HCT116 (cell line): Measurements from ENCODE around the gene PFDN4. TPM values are rescaled to one million over a fixed set of nuclear protein-coding genes. Genes with fewer than 3 reads are reported as not detected.

ENCODE experiments used
- ATAC-seq: fragments of 200-7000 bp; cut with Tn5 transposase; 2 replicates; pipeline ENCODE4 v1.9.1; 2020; ENCODE audit warnings: mild to moderate bottlenecking, moderate library complexity
- BruUV-seq: library from RNA; stranded (reverse); fragments of 400-500 nt; replicated peaks from 2 replicates; lab custom pipeline; 2021; lab: Mats Ljungman, UMichigan
- CTCF ChIA-PET: fragments of 300-600 bp; sonication (Branson Sonifier 250); formaldehyde crosslinking; loops from one replicate; lab custom pipeline; 2021; ENCODE audit warnings: antibody characterized with exemption; lab: Charles Lee
- POLR2A ChIA-PET: fragments of 300-600, 350-600 bp; sonication (Branson Sonifier 250); formaldehyde crosslinking; loops from one replicate; lab custom pipeline; 2021; ENCODE audit warnings: antibody characterized with exemption; lab: Charles Lee
- RAD21 ChIA-PET, 2 experiments: fragments of 300-600 bp; sonication (Branson Sonifier 250); formaldehyde crosslinking; loops; one replicate each; lab custom pipeline; 2023; ENCODE audit warnings: low total read pairs in 2 of 2; ENCODE audit not compliant: uncharacterized antibody in 2 of 2, unreplicated experiment in 2 of 2, low non-redundant PET in 1 of 2; lab: Charles Lee
- DNase-seq: peaks from one replicate; pipeline ENCODE4 v3.0.0-alpha.2; 2010; ENCODE audit warnings: low read depth, low spot score
- H2AFZ ChIP-seq: fragments of 200-600 bp; shearing (Covaris generic), sonication (generic); 2 replicates; pipeline ENCODE4 v1.6.1; 2017; ENCODE audit warnings: low read depth, mixed run types, mixed read lengths, antibody characterized with exemption, low read length; ENCODE audit not compliant: poor library complexity, severe bottlenecking
- H3K27ac ChIP-seq: 2 replicates; pipeline ENCODE4 v1.5.1; 2012; ENCODE audit warnings: low read depth, low read length
- H3K27me3 ChIP-seq: fragments of 200-600 bp; sonication (generic); 2 replicates; pipeline ENCODE4 v1.6.1; 2016; ENCODE audit warnings: mixed run types, low read length, mixed read lengths; ENCODE audit not compliant: insufficient read depth
- H3K36me3 ChIP-seq, 2 experiments: fragments of 200-500 bp in 1 of 2; fragments of 200-600 bp in 1 of 2; sonication (Bioruptor generic) in 1 of 2; sonication (generic) in 1 of 2; 2 replicates each; pipeline versions ENCODE4 v1.5.1 to v1.6.1; 2014 to 2016; ENCODE audit warnings: low read length in 2 of 2, inconsistent platforms in 1 of 2, mixed read lengths in 1 of 2, mixed run types in 1 of 2; ENCODE audit not compliant: insufficient read depth in 2 of 2, control insufficient read depth in 1 of 2
- H3K4me1 ChIP-seq, 2 experiments: fragments of 200-600 bp in 1 of 2; sonication (generic) in 1 of 2; 2 replicates each; pipeline versions ENCODE4 v1.5.1 to v1.6.1; 2012 to 2017; ENCODE audit warnings: low read length in 2 of 2, inconsistent platforms in 1 of 2, mild to moderate bottlenecking in 1 of 2, mixed read lengths in 1 of 2, mixed run types in 1 of 2, moderate library complexity in 1 of 2; ENCODE audit not compliant: insufficient read depth in 2 of 2, control insufficient read depth in 1 of 2
- H3K4me2 ChIP-seq: fragments of 200-600 bp; sonication (generic); 2 replicates; pipeline ENCODE4 v1.6.1; 2017; ENCODE audit warnings: mixed run types, low read length, mixed read lengths
- H3K4me3 ChIP-seq, 2 experiments: fragments of 200-600 bp in 1 of 2; sonication (generic) in 1 of 2; replicated peaks in 1 of 2; 2 replicates each; pipeline ENCODE4 v1.5.1; 2011 to 2016; ENCODE audit warnings: low read length in 2 of 2, control low read depth in 1 of 2, low read depth in 1 of 2, mild to moderate bottlenecking in 1 of 2, mixed read lengths in 1 of 2, mixed run types in 1 of 2
- H3K79me2 ChIP-seq: fragments of 200-600 bp; sonication (generic); 2 replicates; pipeline ENCODE4 v1.6.1; 2017; ENCODE audit warnings: mild to moderate bottlenecking, mixed run types, low read length, moderate library complexity, mixed read lengths; ENCODE audit not compliant: insufficient read depth
- H3K9ac ChIP-seq: fragments of 200-600 bp; sonication (generic); 2 replicates; pipeline ENCODE4 v1.6.1; 2016; ENCODE audit warnings: low read length, mixed read lengths
- H3K9me2 ChIP-seq: fragments of 200-600 bp; sonication (generic), shearing (Covaris generic); 2 replicates; pipeline ENCODE4 v1.6.1; 2017; ENCODE audit warnings: mixed run types, mild to moderate bottlenecking, moderate library complexity; ENCODE audit not compliant: insufficient read depth
- H3K9me3 ChIP-seq, 2 experiments: fragments of 200-500 bp in 1 of 2; fragments of 200-600 bp in 1 of 2; sonication (Bioruptor generic) in 1 of 2; sonication (generic) in 1 of 2; 2 replicates each; pipeline ENCODE4 v1.6.1; 2014 to 2017; ENCODE audit warnings: low read length in 2 of 2, mixed read lengths in 2 of 2, inconsistent platforms in 1 of 2, low read depth in 1 of 2, mild to moderate bottlenecking in 1 of 2, mixed run types in 1 of 2, moderate library complexity in 1 of 2; ENCODE audit not compliant: control insufficient read depth in 1 of 2, insufficient read depth in 1 of 2
- H4K20me1 ChIP-seq: fragments of 200-600 bp; sonication (generic), shearing (Covaris generic); 2 replicates; pipeline ENCODE4 v1.6.1; 2017; ENCODE audit warnings: mixed run types, mild to moderate bottlenecking, moderate library complexity; ENCODE audit not compliant: insufficient read depth
- ELF1 ChIP-seq: IDR thresholded peaks from 2 replicates; pipeline ENCODE4 v1.6.1; 2012; ENCODE audit warnings: low read depth, borderline replicate concordance
- EZH2phosphoT487 ChIP-seq: fragments of 200-600 bp; IDR thresholded peaks from 2 replicates; pipeline ENCODE4 v1.6.1; 2018; ENCODE audit warnings: antibody characterized with exemption, borderline replicate concordance
- MAX ChIP-seq: IDR thresholded peaks from 2 replicates; pipeline ENCODE4 v1.6.1; 2012
- POLR2A ChIP-seq: IDR thresholded peaks from 2 replicates; pipeline ENCODE4 v1.7.0; 2011; ENCODE audit warnings: borderline replicate concordance; ENCODE audit not compliant: insufficient read depth, insufficient read length; ENCODE audit errors: extremely low read depth
- POLR2AphosphoS5 ChIP-seq: IDR thresholded peaks from 2 replicates; pipeline ENCODE4 v1.6.1; 2011; ENCODE audit warnings: mild to moderate bottlenecking, low read depth, low read length, moderate library complexity
- RAD21 ChIP-seq: IDR thresholded peaks from 2 replicates; pipeline ENCODE4 v1.6.1; 2012; ENCODE audit warnings: low read depth, mild to moderate bottlenecking
- REST ChIP-seq: IDR thresholded peaks from 2 replicates; pipeline ENCODE4 v1.6.1; 2012; ENCODE audit warnings: low read depth
- SIN3A ChIP-seq: IDR thresholded peaks from 2 replicates; pipeline ENCODE4 v1.6.1; 2012; ENCODE audit warnings: low read depth
- SP1 ChIP-seq: IDR thresholded peaks from 2 replicates; pipeline ENCODE4 v1.6.1; 2012; ENCODE audit warnings: low read depth
- TCF7L2 ChIP-seq: IDR thresholded peaks from 2 replicates; pipeline ENCODE4 v1.7.0; 2011; ENCODE audit warnings: borderline replicate concordance, inconsistent platforms; ENCODE audit not compliant: insufficient read depth, insufficient read length; ENCODE audit errors: extremely low read depth
- YY1 ChIP-seq: IDR thresholded peaks from 2 replicates; pipeline ENCODE4 v1.6.1; 2011; ENCODE audit warnings: low read length, low read depth, moderate library complexity, mild to moderate bottlenecking; ENCODE audit not compliant: insufficient replicate concordance; ENCODE audit errors: extremely low read depth
- ZNF274 ChIP-seq: fragments of 200-500 bp; sonication (Bioruptor generic); IDR thresholded peaks from 2 replicates; pipeline ENCODE4 v1.6.1; 2014; ENCODE audit warnings: mild to moderate bottlenecking, low read depth, low read length, inconsistent platforms
- intact Hi-C: fragments of 100-400 bp; cut with micrococcal nuclease; formaldehyde crosslinking; loops from 2 replicates; pipeline ENCODE4 v1.10.0; 2022
- total RNA-seq: library from RNA; stranded (reverse); gene quantifications from one replicate; pipeline ENCODE4 v1.2.1, GENCODE V29; 2021; ENCODE audit not compliant: unreplicated experiment
- TF ChIP-seq, protein P1 (sequence below), 3 experiments: fragments of 200-600 bp in 1 of 3; sonication (generic) in 1 of 3; IDR thresholded peaks in 2 of 3; conservative IDR thresholded peaks in 1 of 3; 2 replicates each; pipeline ENCODE4 v1.5.1; 2012 to 2017; ENCODE audit warnings: low read depth in 2 of 3, low read length in 2 of 3, antibody characterized with exemption in 1 of 3, borderline replicate concordance in 1 of 3, control low read depth in 1 of 3, mild to moderate bottlenecking in 1 of 3, mixed read lengths in 1 of 3, mixed run types in 1 of 3, moderate library complexity in 1 of 3; ENCODE audit not compliant: insufficient read depth in 1 of 3

PFDN4 gene
- total RNA-seq, 1 experiment from 2014 or later, result 71.5 TPM

- peak overlapping the region; percentile 8; the same call in 1 of the 2 replicates for H3K4me2 ChIP-seq
- RAD21 ChIA-PET, result interaction anchor here in 1 of 2 experiments (0.9 kb wide), 1 partner anchor 99 kb away, joined by 3 read pairs; no protein-coding TSS in a partner anchor
- no TSS peak for BruUV-seq
- H2AFZ ChIP-seq, result peak overlapping the region; percentile 59
- no peaks in the 10 kb centered on the region for H3K36me3 ChIP-seq
- H3K27me3 ChIP-seq, result no peaks in the 10 kb centered on the region
- POLR2A ChIA-PET, result no interaction called here
- no peaks in the 10 kb centered on the region for H3K9me2 ChIP-seq
- DNase-seq, result no peak
- TF ChIP-seq, protein P1, sequence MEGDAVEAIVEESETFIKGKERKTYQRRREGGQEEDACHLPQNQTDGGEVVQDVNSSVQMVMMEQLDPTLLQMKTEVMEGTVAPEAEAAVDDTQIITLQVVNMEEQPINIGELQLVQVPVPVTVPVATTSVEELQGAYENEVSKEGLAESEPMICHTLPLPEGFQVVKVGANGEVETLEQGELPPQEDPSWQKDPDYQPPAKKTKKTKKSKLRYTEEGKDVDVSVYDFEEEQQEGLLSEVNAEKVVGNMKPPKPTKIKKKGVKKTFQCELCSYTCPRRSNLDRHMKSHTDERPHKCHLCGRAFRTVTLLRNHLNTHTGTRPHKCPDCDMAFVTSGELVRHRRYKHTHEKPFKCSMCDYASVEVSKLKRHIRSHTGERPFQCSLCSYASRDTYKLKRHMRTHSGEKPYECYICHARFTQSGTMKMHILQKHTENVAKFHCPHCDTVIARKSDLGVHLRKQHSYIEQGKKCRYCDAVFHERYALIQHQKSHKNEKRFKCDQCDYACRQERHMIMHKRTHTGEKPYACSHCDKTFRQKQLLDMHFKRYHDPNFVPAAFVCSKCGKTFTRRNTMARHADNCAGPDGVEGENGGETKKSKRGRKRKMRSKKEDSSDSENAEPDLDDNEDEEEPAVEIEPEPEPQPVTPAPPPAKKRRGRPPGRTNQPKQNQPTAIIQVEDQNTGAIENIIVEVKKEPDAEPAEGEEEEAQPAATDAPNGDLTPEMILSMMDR (IDR thresholded peaks at IDR 0.05 in 2 of 3, conservative IDR thresholded peaks at IDR 0.05 in 1 of 3; ENCODE audit: borderline replicate concordance in 1 of 3, insufficient read depth in 1 of 3, low read depth in 2 of 3, low read length in 2 of 3), result no peak
- no peak for TF ChIP-seq SIN3A
- TF ChIP-seq MAX, result peak; percentile 31; the same call in 1 of the 2 replicates
- no peak for TF ChIP-seq ELF1
- TF ChIP-seq POLR2AphosphoS5, result no peak
- TF ChIP-seq ZNF274, result no peak
- no peak for TF ChIP-seq EZH2phosphoT487
- no peak for TF ChIP-seq REST
- no peak for TF ChIP-seq SP1
- TF ChIP-seq TCF7L2, result no peak
- TF ChIP-seq RAD21, result no peak
- TF ChIP-seq YY1, result no peak
- TF ChIP-seq POLR2A, result peak; percentile 45
- CTCF ChIA-PET, result interaction anchor here (1.2 to 3.5 kb wide), 5 partner anchors 9 to 98 kb away, joined by 3 to 26 read pairs (median 3); no protein-coding TSS in a partner anchor
- peak overlapping the region; percentile 22; the same call in 1 of the 2 replicates for H3K9ac ChIP-seq
- no peaks in the 10 kb centered on the region for H4K20me1 ChIP-seq
- peak overlapping the region; percentile 52; the same call in 1 of the 2 replicates for H3K27ac ChIP-seq
- intact Hi-C loops, result loop anchor here (5.0 kb wide), 1 partner anchor 618 kb away; no protein-coding TSS in a partner anchor
- H3K4me1 ChIP-seq, result peaks cover 35 to 58% of the 10 kb centered on the region in 2 experiments
- no peaks in the 10 kb centered on the region for H3K9me3 ChIP-seq
- H3K79me2 ChIP-seq, result no peaks in the 10 kb centered on the region
- peak; percentile 16 for ATAC-seq
- H3K4me3 ChIP-seq, result no peak overlapping the region
Observed at GRCh38 chr20:54195483-54196472, 12.1 kb upstream of the PFDN4 start.
